Measurements from ENCODE around the gene ZNF554.
A peak's percentile ranks its signal among the peaks of the same experiment; 100 is the strongest.
"Not testable (repeated sequence)": the region's sequence is repeated elsewhere in the genome, so short reads cannot be mapped to it uniquely, and the experiment has no call there.

Gene ZNF554

DNA sequence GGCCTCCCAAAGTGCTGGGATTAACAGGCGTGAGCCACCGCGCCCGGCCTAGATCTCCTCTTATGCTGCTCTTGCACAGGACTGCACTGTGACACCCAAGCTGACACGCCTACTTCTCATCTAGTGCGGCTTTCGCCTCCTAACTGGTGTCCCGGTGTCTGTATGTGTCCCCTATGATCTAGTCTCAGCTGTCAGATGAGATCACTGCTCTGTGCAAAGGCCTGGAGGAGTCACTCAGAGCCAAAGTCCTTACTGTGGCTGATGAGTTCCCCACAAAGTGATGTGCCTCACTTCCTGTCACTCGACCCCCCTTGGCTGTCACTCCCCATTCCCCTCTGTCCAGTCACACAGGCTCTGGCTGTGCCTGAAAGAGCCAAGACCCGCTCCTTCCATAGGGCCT is 50.0 kb downstream of the ZNF554 start:
- Mint-ChIP-seq H3K36me3 (ENCODE audit: low read depth) (no peaks in the 10 kb centered on the region), H3K9me3 (peaks cover 31% of the 10 kb centered on the region), H3K27me3 (ENCODE audit: low read depth) (peaks cover 3% of the 10 kb centered on the region), H3K4me1 (peaks cover 17% of the 10 kb centered on the region), H3K27ac (peak overlapping the region in 1 of 3 experiments; percentile 14), H3K4me3 (peak overlapping the region in 1 of 3 experiments; percentile 22)
- TF ChIP-seq, protein P1, sequence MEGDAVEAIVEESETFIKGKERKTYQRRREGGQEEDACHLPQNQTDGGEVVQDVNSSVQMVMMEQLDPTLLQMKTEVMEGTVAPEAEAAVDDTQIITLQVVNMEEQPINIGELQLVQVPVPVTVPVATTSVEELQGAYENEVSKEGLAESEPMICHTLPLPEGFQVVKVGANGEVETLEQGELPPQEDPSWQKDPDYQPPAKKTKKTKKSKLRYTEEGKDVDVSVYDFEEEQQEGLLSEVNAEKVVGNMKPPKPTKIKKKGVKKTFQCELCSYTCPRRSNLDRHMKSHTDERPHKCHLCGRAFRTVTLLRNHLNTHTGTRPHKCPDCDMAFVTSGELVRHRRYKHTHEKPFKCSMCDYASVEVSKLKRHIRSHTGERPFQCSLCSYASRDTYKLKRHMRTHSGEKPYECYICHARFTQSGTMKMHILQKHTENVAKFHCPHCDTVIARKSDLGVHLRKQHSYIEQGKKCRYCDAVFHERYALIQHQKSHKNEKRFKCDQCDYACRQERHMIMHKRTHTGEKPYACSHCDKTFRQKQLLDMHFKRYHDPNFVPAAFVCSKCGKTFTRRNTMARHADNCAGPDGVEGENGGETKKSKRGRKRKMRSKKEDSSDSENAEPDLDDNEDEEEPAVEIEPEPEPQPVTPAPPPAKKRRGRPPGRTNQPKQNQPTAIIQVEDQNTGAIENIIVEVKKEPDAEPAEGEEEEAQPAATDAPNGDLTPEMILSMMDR (IDR thresholded peaks at IDR 0.05; ENCODE audit: unreplicated experiment in 3 of 3) = no peak

GRCh38 chr19:2872175-2872574 is 52.5 kb downstream of the ZNF554 start:
- H3K4me1 Mint-ChIP-seq; H3K4me3 Mint-ChIP-seq; H3K27ac Mint-ChIP-seq; H3K36me3 Mint-ChIP-seq (ENCODE audit: low read depth); H3K27me3 Mint-ChIP-seq (ENCODE audit: low read depth): not testable (repeated sequence)
- H3K9me3 Mint-ChIP-seq = peaks cover 34% of the 10 kb centered on the region

- TF ChIP-seq, protein P1 (IDR thresholded peaks at IDR 0.05; ENCODE audit: unreplicated experiment in 3 of 3) = no peak
- Mint-ChIP-seq H3K9me3 (peaks cover 28% of the 10 kb centered on the region), H3K4me1 (no peaks in the 10 kb centered on the region), H3K27me3 (ENCODE audit: low read depth) (no peaks in the 10 kb centered on the region), H3K4me3 (no peak overlapping the region), H3K27ac (no peak overlapping the region), H3K36me3 (ENCODE audit: low read depth) (peaks cover 11% of the 10 kb centered on the region)
These were observed 58.0 kb downstream of the ZNF554 start for GRCh38 chr19:2877398-2878331.

DNA sequence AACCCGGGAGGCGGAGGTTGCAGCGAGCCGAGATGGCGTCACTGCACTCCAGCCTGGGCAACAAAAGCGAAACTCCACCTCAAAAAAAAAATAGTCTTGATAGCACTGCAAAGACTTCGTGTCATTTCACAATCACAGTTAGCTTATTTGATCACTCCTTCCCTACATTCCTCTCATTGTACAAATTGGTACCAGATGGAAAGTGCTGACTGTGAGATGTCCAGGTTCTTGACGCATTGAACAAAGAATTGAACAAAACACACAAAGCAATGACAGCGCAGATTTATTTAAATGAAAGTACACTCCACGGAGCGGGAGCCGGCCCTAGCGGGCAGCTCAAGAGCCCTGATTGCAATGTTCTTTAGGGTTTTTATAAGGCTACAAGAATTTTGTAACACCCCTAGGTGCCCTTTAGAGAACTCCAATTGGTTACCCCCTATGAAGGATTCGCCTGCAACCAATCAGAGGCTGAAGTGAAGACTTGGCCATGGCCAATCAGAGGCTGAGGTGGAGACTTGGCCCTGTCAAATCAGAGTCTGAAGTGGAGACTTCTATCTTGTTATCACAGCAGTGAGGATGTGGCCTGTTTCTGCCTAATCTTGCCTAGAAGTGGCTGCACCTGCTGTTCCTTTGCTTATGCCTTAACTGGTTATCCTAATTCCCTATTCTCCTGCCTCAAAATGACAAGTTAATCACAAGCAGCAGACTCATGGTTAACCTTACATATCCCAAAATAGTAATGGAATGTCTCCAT is 64.2 kb downstream of the ZNF554 start:
- TF ChIP-seq, protein P1 (IDR thresholded peaks at IDR 0.05; ENCODE audit: unreplicated experiment in 3 of 3) = no peak
- H3K4me3 Mint-ChIP-seq = no peak overlapping the region
- H3K36me3 Mint-ChIP-seq (ENCODE audit: low read depth) = no peaks in the 10 kb centered on the region
- H3K27me3 Mint-ChIP-seq (ENCODE audit: low read depth) = peaks cover 4% of the 10 kb centered on the region
- peaks cover 10% of the 10 kb centered on the region for H3K9me3 Mint-ChIP-seq
- H3K4me1 Mint-ChIP-seq = peaks cover 5% of the 10 kb centered on the region
- H3K27ac Mint-ChIP-seq = no peak overlapping the region

- Mint-ChIP-seq H3K27ac (no peak overlapping the region), H3K9me3 (peaks cover 6% of the 10 kb centered on the region), H3K27me3 (ENCODE audit: low read depth) (peaks cover 4% of the 10 kb centered on the region), H3K4me1 (peaks cover 5% of the 10 kb centered on the region), H3K36me3 (ENCODE audit: low read depth) (no peaks in the 10 kb centered on the region), H3K4me3 (no peak overlapping the region)
- TF ChIP-seq, protein P1 (IDR thresholded peaks at IDR 0.05; ENCODE audit: unreplicated experiment in 3 of 3) = no peak
These were observed 66.1 kb downstream of the ZNF554 start for GRCh38 chr19:2885736-2886135.
